ENCODE results near the gene ADPRM.
"Not testable (repeated sequence)": the region's sequence is repeated elsewhere in the genome, so short reads cannot be mapped to it uniquely, and the experiment has no call there.

The ADPRM gene, protein sequence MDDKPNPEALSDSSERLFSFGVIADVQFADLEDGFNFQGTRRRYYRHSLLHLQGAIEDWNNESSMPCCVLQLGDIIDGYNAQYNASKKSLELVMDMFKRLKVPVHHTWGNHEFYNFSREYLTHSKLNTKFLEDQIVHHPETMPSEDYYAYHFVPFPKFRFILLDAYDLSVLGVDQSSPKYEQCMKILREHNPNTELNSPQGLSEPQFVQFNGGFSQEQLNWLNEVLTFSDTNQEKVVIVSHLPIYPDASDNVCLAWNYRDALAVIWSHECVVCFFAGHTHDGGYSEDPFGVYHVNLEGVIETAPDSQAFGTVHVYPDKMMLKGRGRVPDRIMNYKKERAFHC
- total RNA-seq, result 8.1 to 24.9 (median 16.0) reads per million in 4 experiments

DNA sequence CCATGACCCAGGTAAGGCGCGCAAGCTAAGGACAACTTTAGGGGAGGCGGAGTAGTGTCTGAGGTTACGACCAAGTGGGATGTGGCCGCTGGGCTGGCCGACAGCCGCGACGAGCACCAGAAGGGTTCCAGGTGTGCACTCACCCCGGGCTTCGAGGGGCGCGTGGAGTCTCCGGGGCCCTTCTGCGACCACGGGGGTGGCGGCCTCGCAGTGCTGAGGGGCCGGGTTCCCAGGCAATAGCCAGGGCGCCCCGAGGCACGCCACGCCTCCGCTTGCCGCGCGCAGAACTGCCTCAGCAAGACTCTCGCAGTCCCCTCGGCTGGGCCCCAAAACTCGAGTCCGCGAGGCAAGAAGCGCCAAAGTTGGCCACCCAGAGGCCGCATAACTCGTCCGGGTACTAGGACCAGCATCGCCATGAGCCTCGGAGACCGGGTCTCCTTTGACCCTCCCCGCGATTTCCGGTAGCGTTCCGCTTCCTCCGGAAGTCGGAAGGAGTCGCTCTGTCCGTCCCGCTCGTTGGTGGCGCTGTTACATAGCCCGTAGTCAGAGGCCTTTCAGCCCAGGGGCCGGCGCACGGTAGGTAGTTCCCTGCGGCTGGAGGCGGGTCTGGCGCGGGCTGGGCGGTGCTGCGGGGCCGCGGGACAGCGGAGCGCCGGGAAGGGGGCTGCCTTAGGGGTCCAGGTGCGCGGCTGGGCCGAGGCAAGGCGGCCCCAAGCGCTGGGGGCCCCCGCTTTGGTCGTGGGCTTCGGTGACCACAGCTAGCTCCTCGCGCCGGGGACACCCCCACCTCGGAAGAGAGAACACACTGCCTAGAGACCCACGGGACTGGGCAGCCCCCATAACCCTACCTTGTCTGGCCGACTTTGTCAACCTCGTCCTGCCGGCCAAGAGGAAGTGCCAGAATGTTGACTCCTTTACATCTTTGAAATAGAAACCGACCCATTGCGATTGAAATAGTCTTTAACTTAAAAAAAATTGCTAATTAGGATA, at the start of gene ADPRM, which contains the start of gene SCO1:
ADPRM (plus strand) TSS at position 503 of the 990 bp plus-strand sequence. CDS start 7,333 bp downstream, outside the sequence.
SCO1 (minus strand) TSS at position 442 of the 990 bp plus-strand sequence; CDS start at position 416, 26 bp downstream.
- DNase-seq, result peak; percentile 80

DNA sequence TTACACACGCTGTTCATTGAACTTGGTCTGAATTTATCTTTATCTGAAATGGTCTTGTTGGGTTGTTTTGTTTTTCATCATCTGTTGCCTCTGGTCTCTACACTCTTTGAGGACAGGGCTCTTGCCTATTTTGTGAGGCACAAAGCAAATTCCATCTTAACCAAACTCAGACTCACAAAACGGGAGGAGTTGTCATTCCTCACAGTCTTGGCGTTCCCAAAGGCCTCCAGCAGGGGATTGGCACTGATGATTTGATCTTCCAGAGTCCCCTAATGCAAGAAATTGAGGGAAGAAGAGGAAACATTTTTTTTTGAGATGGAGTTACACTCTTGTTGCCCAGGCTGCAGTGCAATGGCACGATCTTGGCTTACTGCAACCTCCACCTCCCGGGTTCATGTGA, 49.0 kb upstream of the ADPRM start:
- DNase-seq, result no peak

DNA sequence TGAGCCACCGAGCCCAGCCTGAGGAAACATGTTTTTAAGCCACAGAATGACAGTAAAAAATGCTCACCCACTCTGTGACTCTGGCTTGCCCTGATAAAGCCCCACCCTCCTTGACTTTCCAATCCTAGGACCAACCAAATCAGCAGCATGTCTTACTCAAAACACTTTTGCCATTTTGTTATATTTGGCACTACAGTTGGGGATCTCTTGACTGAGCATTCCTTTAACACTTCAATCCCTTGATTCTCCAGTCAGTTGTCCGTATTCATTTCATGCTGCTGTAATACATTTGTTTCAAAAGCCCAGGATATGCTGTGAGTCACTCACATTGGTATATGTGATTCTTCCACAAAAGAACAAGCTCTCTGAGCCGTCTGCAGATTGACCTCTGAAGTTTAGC, 48.4 kb upstream of the ADPRM start:
- no peak for DNase-seq

DNA sequence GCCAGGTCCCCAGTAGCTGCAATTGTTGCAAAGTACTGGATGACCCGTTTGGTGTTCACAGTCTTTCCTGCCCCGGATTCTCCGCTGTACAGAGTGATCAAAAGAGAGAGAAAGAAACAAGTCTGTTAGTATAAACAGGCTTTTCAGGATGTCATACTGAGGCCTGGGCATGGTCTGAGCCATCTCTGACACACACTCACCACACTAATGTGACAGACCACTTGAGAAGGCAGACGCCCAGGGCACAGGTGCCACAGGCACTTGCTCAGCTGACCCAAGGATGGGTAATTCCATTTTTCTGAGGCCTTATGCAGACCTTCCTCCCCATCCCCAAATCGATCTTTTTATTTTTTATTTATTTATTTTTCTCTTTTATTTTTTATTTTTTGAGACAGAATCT, 47.8 kb upstream of the ADPRM start:
- DNase-seq, result no peak

DNA sequence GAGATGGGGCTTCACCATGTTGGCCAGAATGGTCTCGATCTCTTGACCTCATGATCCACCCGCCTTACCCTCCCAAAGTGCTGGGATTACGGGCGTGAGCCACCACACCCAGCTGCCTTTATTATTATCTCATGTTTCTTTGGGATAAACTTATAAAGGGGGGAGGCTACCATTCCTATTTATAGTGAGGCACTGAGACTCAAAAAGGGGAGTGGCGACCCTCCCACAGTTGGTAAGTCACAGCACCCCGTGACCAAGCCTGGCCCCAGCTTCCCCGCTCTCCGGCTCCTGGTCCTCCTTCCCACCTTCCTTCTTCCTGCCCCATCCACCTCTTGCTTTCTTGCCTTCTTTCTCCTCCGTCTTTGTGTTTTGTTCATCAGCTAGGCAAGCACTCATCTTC, 45.5 kb upstream of the ADPRM start:
- DNase-seq, result no peak

DNA sequence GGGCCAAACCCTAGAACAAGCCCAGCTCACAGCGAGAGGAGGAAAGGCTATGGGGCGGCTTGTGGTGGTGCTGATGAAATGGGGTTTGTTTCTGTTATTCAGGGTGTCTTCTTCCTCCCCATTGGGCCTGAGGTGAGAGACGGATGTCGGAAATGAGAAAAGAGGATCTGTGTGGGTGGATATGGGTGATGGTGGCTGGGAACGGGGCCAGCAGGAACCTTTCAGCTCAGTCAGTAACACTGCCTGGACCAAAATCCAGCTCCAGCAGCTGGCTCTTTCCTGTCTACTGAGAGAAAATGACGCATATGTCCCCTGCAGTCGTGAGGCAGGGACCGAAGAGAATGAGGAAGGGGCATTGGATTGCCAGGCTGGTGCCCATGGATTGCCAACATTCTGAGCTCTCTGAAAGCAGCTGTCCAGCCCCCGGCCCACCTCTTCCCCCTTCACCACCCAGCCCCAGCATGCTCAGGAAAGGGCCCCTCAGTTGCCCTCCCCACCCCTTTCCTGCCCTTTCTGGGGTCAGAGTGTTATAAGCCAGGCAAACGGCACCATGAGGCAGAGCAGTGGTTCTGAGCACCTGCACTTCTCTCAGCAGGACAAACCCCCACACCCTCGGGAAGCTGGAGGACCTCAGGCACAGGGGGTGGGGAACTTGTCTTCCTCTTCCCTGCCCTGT, 44.3 kb upstream of the ADPRM start:
- DNase-seq, result no peak

DNA sequence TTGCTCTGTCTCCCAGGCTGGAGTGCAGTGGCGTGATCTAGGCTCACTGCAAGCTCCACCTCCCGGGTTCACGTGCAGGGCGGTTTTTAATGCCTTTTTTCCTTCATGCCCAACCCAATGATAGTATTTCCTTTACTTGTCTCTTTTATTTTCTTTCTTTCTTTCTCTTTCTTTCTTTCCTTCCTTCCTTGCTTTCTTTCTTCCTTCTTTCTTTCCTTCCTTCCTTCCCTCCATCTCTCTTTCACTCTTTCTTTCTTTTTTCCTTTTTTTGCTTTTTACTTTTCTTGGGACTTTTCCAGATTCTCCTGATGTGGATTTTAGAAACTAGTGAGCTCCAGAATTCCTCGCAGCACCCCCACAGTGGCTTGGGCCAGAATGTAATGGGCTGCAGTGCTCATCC, 43.4 kb upstream of the ADPRM start:
- DNase-seq, result no peak

DNA sequence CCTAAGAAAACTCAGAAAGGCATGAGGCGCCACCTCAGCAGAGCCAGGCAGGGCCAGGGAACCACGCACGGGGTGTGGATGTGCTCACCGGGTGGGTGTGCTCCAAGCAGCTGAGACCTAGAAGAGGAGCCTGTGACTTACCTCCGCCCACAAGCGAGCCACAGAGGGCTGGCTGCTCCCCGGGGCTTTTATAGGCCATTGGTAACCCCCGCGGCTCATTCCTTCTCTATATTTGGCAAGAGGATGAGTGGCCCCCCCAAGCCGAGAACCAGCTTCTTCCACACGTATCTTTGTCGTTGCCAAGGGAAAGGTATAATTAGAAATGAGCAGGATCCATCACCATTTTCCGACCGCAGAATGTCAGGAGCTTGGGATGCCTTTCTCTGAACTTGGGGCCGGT, 40.2 kb upstream of the ADPRM start, which contains the start of gene MYH3:
MYH3 (minus strand) TSS at position 162 of the 400 bp plus-strand sequence. CDS start 2,245 bp downstream, outside the sequence.
- DNase-seq, result no peak

DNA sequence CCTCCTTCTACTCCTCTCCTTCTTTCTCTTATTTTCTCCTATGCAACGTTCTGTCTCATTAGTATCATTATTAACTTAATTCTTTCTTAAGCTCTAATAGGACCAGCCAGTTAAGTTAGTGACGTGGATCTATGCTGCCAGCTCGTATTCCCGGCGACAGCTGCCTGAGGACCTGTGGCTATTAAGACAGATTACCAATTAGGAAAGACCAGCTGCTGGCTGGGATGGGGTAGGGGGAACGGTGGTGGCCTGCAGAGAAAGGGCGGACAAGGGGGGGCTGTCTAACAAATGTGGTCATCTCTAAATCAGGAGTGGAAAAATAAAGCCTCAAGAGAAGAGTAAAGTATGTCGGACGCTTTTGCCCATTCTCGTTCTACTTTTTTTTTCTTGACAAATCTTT, 39.5 kb upstream of the ADPRM start:
- no peak for DNase-seq

DNA sequence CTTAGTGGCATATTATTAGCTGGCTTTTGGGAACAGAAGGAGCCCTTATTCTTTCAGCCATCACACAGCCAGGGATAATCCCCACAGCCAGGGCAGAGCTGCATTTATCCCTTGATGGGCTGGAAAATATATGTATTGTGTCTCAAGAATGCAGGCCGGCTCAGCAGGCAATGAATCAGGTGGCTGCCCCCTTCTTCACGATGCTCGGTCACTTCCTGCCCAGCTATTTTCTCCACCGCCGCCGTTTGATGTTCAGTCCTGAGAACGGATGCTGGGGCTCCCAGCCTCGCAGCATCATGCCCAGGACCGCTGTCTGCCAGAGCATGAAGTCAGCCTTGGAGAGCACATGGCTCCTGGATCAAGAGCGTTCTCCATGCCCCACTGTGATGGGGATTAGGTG, 36.0 kb upstream of the ADPRM start:
- no peak for DNase-seq

DNA sequence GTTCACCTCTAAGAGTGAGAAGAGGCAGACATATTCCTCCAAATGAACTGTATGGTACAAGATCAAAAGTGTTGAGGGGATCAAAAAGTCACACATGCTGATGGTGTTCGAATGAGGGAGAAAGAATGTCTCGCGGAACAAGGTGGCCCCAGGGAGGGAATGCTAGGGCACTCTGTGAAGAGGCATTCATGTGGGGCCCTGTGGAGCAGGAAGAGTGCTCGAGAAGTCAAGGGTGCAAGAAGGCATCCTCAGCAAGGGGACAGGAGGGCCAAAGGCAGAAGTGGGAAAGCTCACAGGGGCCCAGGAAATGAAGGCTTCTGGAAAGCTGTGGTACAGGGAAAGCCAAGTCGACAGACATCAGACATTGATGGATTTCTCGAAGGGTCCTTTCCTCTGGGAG, 34.2 kb upstream of the ADPRM start:
- DNase-seq, result no peak

DNA sequence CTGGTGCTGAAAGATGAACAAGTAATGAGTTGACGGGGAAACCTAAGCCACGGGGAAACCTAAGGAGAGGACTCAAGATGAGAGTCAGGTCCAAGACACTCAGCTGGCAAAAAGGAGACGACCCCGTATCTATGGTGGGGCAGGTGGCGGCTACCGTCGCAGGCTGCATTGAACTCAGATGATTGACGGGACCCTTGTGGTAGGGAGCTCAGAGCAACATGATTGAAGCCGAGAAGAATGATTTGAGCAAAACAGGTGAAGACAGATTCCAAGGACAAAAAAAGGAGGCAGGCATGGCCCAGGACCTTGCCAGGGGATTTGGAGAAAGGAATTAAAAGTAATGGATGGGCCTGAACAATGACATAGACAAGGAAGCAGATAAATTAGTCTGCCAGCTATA, 32.8 kb upstream of the ADPRM start:
- DNase-seq, result no peak

DNA sequence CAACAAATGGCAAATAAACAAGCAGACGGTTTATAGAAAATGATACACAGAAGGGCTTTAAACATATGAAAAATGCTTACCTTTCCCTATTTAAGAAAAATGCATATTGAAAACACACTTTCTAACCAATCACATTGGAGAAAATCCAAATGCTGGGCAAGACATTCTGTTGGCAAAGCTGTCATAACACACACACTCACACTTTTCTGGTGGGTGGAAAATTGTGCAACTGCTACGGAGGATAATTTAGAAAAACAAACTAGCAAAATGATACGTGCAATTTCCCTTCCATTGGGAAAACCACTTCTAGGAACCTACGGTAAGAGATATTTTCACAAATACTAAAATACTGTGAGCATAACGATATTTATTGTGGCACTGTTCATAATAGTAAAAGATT, 30.5 kb upstream of the ADPRM start:
- DNase-seq, result no peak

DNA sequence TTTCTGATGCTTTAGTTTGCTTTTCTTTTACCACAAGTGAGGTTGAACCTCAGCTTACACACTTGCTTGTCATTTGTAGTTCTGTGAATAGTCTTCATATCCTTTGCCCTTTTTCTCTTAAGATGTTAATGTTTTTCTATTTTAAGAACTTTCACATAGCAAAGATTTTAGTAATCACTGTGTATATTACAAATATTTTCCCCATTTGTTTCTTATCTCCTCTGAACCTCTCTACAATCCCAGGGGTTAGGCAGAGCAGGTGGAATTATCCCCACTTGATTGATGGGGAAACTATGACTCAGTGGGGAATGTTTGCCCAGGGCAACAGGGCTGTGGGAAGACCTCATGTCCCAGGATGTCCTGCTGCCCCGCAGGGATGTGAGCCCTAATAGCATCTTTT, 28.6 kb upstream of the ADPRM start:
- no peak for DNase-seq

DNA sequence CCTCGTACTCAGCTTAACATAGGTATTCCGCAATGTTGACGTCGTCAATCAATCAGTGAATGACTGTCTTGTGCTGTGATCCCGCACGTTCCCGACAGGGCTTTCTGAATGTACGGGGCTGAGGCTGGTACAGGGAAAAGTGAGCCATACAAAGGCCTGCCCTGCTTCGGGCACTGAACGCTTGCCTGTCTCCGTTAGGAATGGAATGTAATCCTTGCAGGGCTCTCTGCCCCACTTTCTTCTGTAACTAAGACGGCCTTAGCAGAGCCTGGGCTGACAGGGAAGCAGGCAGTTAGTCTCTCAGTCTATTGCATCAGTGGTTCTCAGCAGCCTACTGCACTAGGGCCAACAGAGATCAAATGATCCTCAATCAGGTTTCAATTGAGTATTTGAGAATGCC, 24.1 kb upstream of the ADPRM start:
- no peak for DNase-seq

DNA sequence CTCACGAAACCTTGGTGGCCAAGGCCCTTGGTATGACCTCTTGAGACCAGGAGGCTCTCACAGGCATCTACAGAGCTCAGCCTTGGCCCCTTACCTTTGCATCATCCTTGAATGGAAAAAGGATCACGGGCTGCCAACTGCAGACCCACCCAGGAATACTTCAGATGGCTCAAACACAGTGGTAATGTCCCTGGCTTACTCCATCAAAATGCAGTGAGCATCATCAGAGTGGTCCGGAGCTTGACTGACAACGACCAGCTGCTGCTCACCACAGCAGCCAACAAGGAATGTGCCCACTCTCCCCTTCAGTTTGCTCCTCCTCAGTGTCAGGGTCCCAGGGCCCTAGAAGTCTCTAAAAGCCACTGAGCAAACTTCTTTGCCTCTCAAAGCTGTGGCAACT, 22.7 kb upstream of the ADPRM start:
- no peak for DNase-seq

DNA sequence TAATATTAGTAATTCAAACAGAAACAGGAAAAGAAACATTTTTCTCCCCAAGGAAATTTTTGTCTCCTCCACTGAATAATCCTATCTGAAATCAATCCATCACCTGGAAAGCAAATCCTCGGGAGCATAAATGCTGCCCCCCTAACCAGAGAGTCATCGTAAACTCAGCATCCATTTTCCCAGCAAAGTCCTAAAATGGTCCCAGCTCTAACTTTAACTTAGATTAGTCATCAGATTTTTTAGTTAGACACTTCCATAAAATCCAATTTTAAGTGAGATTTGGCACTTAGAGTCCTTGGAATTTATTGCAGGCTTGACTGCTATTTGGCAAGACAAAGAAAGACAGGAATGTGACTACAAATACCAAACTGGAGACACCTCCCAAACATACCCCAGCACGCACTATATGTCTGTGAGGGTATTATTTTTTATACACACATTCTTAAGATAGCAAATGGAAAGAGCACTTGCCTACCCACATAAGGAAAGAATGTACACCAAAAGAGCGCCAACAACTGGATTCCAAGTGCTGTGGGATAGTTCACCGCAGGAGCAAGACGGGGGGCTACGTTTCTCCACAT, 15.4 kb upstream of the ADPRM start:
- DNase-seq, result no peak

DNA sequence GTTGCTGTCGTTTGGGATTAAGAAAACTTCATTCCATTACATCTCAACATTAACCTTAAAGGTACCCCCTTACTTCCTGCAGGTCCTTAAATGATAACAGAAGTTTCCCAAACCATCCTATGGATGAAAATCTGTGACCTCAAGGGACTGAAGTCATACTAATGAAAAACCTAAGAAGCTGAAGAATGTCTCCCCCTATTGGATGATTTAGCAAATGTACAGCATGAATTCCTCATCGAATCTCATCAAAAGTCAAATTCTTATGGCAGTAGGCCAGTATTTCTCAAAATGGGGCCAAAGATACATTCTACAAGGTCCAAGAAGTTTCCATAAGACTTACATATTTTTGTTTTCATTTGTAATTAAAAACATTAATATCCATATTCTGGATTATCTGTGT, 13.5 kb upstream of the ADPRM start:
- DNase-seq, result no peak

DNA sequence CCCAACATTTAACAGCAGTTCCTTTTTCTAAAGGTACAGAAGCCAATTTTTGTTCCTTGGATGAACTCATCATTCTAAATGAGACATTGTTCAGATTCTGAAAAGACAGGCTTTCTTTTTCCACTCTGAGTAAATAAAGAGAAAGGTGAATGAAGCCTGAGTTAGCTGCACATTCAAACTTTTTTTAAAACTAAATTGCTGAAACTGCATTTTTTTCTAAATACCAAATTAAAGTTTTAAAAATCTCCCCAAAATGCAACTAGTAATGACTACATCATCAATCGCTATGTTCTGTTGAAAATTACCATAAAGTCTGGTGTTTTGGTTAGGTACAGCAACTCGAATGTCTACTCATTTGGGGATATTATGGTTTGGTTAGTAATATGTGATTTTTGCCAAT, 9.9 kb upstream of the ADPRM start:
- no peak for DNase-seq

DNA sequence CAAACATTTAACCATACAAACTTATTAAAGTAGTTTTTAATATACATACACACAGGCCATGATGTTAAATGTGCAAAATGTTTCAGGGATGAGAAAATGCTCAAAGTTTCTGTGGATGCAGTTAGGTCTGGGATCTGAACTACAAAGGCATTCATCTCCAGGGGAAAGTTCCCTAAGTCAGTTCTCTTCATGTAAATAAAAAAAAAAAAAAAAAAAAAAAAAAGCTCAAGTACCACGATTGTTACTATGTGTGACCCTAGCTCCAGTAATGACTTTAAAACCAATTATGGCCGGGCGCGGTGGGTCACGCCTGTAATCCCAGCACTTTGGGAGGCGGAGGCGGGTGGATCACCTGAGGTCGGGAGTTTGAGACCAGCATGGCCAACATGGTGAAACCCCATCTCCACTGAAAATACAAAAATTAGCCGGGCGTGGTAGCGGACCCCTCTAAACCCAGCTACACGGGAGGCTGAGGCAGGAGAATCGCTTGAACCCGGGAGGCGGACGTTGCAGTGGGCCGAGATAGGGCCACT, 1.5 kb upstream of the ADPRM start:
- DNase-seq, result not testable (repeated sequence)

DNA sequence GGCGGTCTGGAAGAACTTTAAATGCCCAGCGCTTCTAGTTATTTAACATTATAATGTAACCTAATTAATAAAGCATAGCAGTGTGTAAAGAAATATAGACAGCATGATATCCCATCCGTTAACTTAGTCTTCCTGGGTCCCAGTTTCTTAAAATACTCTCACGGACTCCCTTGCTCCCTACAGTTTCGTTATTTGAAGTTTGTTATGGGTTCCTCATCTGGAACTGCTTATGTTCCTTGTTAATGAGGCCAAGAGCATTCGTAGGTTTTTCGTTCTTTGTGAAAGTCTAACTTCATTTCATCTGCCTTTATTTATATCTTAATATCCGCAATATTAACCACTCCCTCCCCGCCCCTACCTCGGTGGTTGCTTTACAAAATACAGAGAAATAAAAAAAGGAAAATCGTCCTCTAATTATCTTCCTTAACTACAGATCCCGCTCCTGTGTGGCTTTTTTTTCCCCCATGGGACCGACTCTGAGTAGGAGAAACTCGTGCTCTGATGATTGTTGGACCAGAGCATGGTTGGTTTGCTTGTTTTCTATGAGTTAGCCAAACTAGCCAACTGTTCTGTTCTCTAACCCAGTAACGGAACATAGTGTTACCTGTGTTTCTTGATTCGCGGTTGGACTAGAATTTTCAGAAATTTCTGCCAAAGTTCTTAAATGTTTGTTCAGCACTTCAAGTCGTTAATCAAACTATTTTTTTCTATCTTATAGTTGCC, 863 bp downstream of the ADPRM start:
- no peak for DNase-seq

DNA sequence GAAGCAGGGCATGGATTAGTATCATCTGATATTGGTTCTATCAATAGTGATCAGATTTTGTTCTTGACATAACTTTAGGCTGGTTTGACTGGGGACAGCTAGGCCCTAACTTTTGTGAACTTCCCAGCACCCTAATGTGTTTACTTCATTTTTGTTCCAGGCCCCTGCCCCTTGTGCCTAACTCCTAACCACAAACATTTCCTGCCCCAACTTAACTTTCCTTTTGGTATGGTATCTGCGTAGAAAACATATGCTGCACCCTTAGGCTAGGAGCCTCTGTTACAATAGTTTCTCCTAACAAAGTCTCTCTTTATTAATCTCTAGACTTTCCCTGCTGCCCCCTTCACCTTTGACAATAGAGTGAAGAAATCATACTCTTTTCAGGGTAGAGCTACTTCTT, 2.5 kb downstream of the ADPRM start:
- DNase-seq, result no peak
